Heart left ventricle (tissue), 16 donors: ENCODE results near the gene MVP. TPM values are rescaled to one million over a fixed set of nuclear protein-coding genes. Genes with fewer than 3 reads are reported as not detected.

Experiments used
- ATAC-seq, 4 donors: fragments of 200-7000 bp; cut with Tn5 transposase; one replicate each; pipeline ENCODE4 v1.9.1; 2020 to 2022; ENCODE audit warnings: moderate library complexity in 4 of 4, mild to moderate bottlenecking in 3 of 4, moderate number of reproducible peaks in 1 of 4
- DNase-seq, 5 donors: peaks; one replicate each; pipeline ENCODE4 v3.0.0-alpha.2; 2020
- H3K27ac ChIP-seq, 12 donors: fragments of 200-600 bp; sonication (generic) in 4 of 12; one replicate each; pipeline versions ENCODE4 v1.5.0 to v1.8.0; 2016 to 2022; ENCODE audit warnings: mild to moderate bottlenecking in 2 of 12
- H3K27me3 ChIP-seq, 9 donors: fragments of 200-600 bp; sonication (generic) in 2 of 9; one replicate each; pipeline versions ENCODE4 v1.5.1 to v1.8.0; 2016 to 2022; ENCODE audit warnings: mild to moderate bottlenecking in 3 of 9
- H3K36me3 ChIP-seq, 9 donors: fragments of 200-600 bp; sonication (generic) in 2 of 9; one replicate each; pipeline versions ENCODE4 v1.5.0 to v1.8.0; 2018 to 2022; ENCODE audit warnings: mild to moderate bottlenecking in 2 of 9
- H3K4me1 ChIP-seq, 12 donors: fragments of 200-600 bp; sonication (generic) in 4 of 12; one replicate each; pipeline versions ENCODE4 v1.5.0 to v1.8.0; 2016 to 2022; ENCODE audit warnings: mild to moderate bottlenecking in 3 of 12
- H3K4me3 ChIP-seq, 12 donors: fragments of 200-600 bp; sonication (generic) in 4 of 12; one replicate each; pipeline versions ENCODE4 v1.5.0 to v1.8.0; 2017 to 2022; ENCODE audit warnings: mild to moderate bottlenecking in 9 of 12, moderate library complexity in 4 of 12
- H3K9me3 ChIP-seq, 12 donors: fragments of 200-600 bp; sonication (generic) in 4 of 12; one replicate each; pipeline versions ENCODE4 v1.5.0 to v1.8.0; 2016 to 2022; ENCODE audit warnings: mild to moderate bottlenecking in 1 of 12
- CTCF ChIP-seq, 12 donors: fragments of 200-600 bp; sonication (generic) in 4 of 12; IDR thresholded peaks; one replicate each; pipeline versions ENCODE4 v1.5.0 to v1.8.0; 2018 to 2022; ENCODE audit warnings: antibody characterized with exemption in 12 of 12, mild to moderate bottlenecking in 5 of 12
- POLR2A ChIP-seq, 2 donors: fragments of 450-650 bp; IDR thresholded peaks; one replicate each; pipeline ENCODE4 v1.6.1; 2017; ENCODE audit warnings: antibody characterized with exemption in 2 of 2, mild to moderate bottlenecking in 2 of 2, moderate library complexity in 2 of 2
- WGBS, 4 donors: extraction: QIAGEN DNeasy Blood & Tissue Kit in 2 of 4; methylation state at CpG; one replicate each; pipeline versions ENCODE4 v1.1.5 to v1.1.7; 2013 to 2018; 5-methylcytosine and 5-hydroxymethylcytosine counted together
- intact Hi-C, 10 donors: fragments of 100-400 bp; cut with DNase I; formaldehyde crosslinking; loops; one replicate each; pipeline versions ENCODE4 v1.11.1 to v1.14.2; 2022
- polyA plus RNA-seq, 2 donors: library from polyadenylated mRNA; stranded (reverse); fragments of 200-250 nt; gene quantifications; one replicate each; pipeline ENCODE4 v1.2.3, GENCODE V29; 2013
- total RNA-seq, 9 donors: library from RNA; depleted of rRNA in 2 of 9; stranded (reverse); fragments of >200 nt in 2 of 9; fragmentation: NEBNext Ultra II Directional in 3 of 9; extraction: Animal tissue kit (Norgen Biotek cat#: 25700) in 3 of 9; gene quantifications; one replicate each; pipeline versions ENCODE4 v1.1.0 to v1.2.4, GENCODE V29; 2016 to 2023
- donor health status: ischemic (EF 13 %, LVEDD 7.1; RV severe dilation, severe dysfunction).
- donor health status: healthy with polysubstance abuse.
- donor health status: DM: no; HTN: yes; CAD: no.
- donor health status: DM: no; HTN: no; CAD: no.
- donor health status: ischemic (EF 25% LVEDD 6.9; RV normal size, moderate dysfunction).
- donor health status: ischemic (EF 25% LVEDD 5.7; RV mildly dilated, moderate dysfunction).
- donor health status: healthy.
- donor health status: DM: yes; HTN: yes; CAD: no.
- donor health status: ischemic (EF 35%, LVEDD 5.7; RV mildly dilated, moderate dysfunction).
- donor health status: nonischemic (EF 11% LVEDD 7.7; RV severe dilation, severe dysfunction).
- donor health status: DM: yes; HTN: yes; CAD: no.
- donor health status: PGD.
- donor health status: ischemic (EF 29% LVEDD 5.4; RV normal size, mild dysfunction).
- donor health status: nonischemic (EF 23%, LVEDD 6.1; RV moderate dilation, normal function).

Gene MVP
- total and polyA plus RNA-seq, 11 donors = 32.9 to 140 (median 44.6) TPM

GRCh38 chr16:29809850-29810698 is 10.2 kb upstream of the MVP start:
- H3K4me3 ChIP-seq = peak overlapping the region in 5 of 12 donors; percentile 1 to 63 (median 17)
- DNase-seq = peak in 2 of 5 donors; percentile 32 to 54
- no peak for TF ChIP-seq POLR2A (IDR thresholded peaks at IDR 0.05)
- TF ChIP-seq CTCF (IDR thresholded peaks at IDR 0.05) = no peak
- ATAC-seq = no peak
- intact Hi-C loops = loop anchor here in 6 of 10 donors (5.0 to 10.0 kb wide), 7 partner anchors 37 to 257 kb away; partner anchors contain the start of genes HIRIP3 (in 3 of the 6), INO80E (in 3 of the 6) and ALDOA (in 1 of the 6)
- 49 to 53% (median 51%) methylated on average over 20 to 23 of the region's 23 CpGs for WGBS, 4 donors
- H3K36me3 ChIP-seq = peaks cover 0 to 25% (median 18%) of the 10 kb centered on the region in 9 donors
- peak overlapping the region in 11 of 12 donors; percentile 47 to 99 (median 92) for H3K27ac ChIP-seq
- H3K4me1 ChIP-seq = peaks cover 3 to 72% (median 59%) of the 10 kb centered on the region in 12 donors
- no peaks in the 10 kb centered on the region for H3K9me3 ChIP-seq
- H3K27me3 ChIP-seq = peaks cover 0 to 4% (median 0%) of the 10 kb centered on the region in 9 donors

GRCh38 chr16:29810699-29811169 is 9.5 kb upstream of the MVP start:
- WGBS, 4 donors = 22 to 26% (median 24%) methylated on average over 9 of the region's 9 CpGs
- Histone ChIP-seq H3K9me3 (no peaks in the 10 kb centered on the region), H3K4me3 (peak overlapping the region in 9 of 12 donors; percentile 53 to 73 (median 64)), H3K36me3 (peaks cover 0 to 25% (median 18%) of the 10 kb centered on the region in 9 donors), H3K27ac (peak overlapping the region in 11 of 12 donors; percentile 82 to 99 (median 93)), H3K27me3 (peaks cover 0 to 4% (median 0%) of the 10 kb centered on the region in 9 donors), H3K4me1 (peaks cover 3 to 76% (median 63%) of the 10 kb centered on the region in 12 donors)
- no peak for TF ChIP-seq CTCF (IDR thresholded peaks at IDR 0.05)
- no peak for TF ChIP-seq POLR2A (IDR thresholded peaks at IDR 0.05)
- ATAC-seq (no peak), DNase-seq (peak in 1 of 5 donors; percentile 43)
- intact Hi-C loops = loop anchor here in 5 of 10 donors (5.0 to 10.0 kb wide), 5 partner anchors 37 to 194 kb away; partner anchors contain the start of genes HIRIP3 (in 1 of the 5) and INO80E (in 1 of the 5)

GRCh38 chr16:29811170-29811895 is 8.9 kb upstream of the MVP start:
- H3K4me1 ChIP-seq = peaks cover 3 to 76% (median 63%) of the 10 kb centered on the region in 12 donors
- intact Hi-C loops = loop anchor here in 5 of 10 donors (5.0 to 10.0 kb wide), 5 partner anchors 36 to 193 kb away; partner anchors contain the start of genes HIRIP3 (in 1 of the 5) and INO80E (in 1 of the 5)
- H3K27ac ChIP-seq = peak overlapping the region; percentile 82 to 99 (median 92)
- peak overlapping the region; percentile 26 to 73 (median 62) for H3K4me3 ChIP-seq
- peaks cover 0 to 4% (median 0%) of the 10 kb centered on the region in 9 donors for H3K27me3 ChIP-seq
- peak; percentile 72 to 82 (median 78) for ATAC-seq
- H3K36me3 ChIP-seq = peaks cover 0 to 25% (median 18%) of the 10 kb centered on the region in 9 donors
- TF ChIP-seq POLR2A (IDR thresholded peaks at IDR 0.05) = peak in 1 of 2 donors; percentile 83
- peak in 2 of 12 donors; percentile 13 to 27 for TF ChIP-seq CTCF (IDR thresholded peaks at IDR 0.05)
- DNase-seq = peak; percentile 97 to 99 (median 98)
- no peaks in the 10 kb centered on the region for H3K9me3 ChIP-seq
- 0% methylated on average over 24 to 31 of the region's 31 CpGs for WGBS, 4 donors
